Measurements from ENCODE around the gene TAS2R8. TPM values are rescaled to one million over a fixed set of nuclear protein-coding genes. Genes with fewer than 3 reads are reported as not detected.

The TAS2R8 gene
- total RNA-seq, 1 donor from 2014 or later = not detected

DNA sequence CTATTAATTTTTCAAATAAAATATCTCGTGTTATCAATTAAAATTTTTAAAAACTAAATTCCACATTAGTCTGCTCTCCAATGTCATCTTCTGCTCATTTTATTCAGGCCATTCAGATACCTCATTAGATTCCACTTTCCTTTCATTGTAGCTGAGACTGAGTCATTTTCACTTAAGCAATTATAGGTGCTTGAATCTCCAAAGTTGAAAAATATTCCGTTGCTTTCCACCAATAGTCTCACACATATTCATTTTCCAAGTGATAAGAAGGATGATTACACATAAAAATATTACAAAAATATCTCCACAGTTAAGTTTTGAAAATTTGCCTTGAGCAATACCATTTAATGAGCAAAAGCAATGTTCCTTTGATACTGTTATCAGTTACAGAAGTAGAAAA, 47.4 kb downstream of the TAS2R8 start:
- no peak for DNase-seq (ENCODE audit: low read depth)
- TF ChIP-seq CTCF (conservative IDR thresholded peaks at IDR 0.05; ENCODE audit: low read depth, low read length) = no peak
- no peak overlapping the region for H3K4me3 ChIP-seq (ENCODE audit: low read depth, low read length)

DNA sequence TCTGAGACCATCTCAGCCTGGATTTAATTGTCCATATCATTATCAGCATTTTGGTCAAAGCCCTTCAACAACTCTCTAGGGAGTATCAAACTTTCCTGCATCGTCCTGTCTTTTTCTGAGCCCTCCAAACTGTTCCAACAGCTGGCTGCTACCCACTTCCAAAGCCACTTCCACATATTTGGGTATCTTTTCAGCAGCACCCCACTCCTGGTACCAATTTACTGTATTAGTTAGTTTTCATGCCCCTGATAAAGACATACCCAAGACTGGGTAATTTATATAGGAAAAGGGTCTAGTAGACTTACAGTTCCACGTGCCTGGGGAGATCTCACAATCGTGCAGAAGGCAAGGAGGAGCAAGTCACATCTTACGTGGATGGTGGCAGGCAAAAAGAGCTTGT, 50.9 kb downstream of the TAS2R8 start:
- no peak for TF ChIP-seq CTCF (conservative IDR thresholded peaks at IDR 0.05; ENCODE audit: low read depth, low read length)
- no peak for DNase-seq (ENCODE audit: low read depth)
- no peak overlapping the region for H3K4me3 ChIP-seq (ENCODE audit: low read depth, low read length)

Other genes with a start within 250 kb of the TAS2R8 start
- gene MAGOHB, start 193.7 kb downstream of the TAS2R8 start, total RNA-seq = 30.8 and 35.8 TPM in 2 replicates
- 2.5 and 4.6 TPM in 2 replicates for gene STYK1, start 133.2 kb downstream of the TAS2R8 start, total RNA-seq
- 202 and 245 TPM in 2 replicates for gene YBX3, start 84.0 kb downstream of the TAS2R8 start, total RNA-seq
- not detected in 2 replicates for gene TAS2R7, start 4.7 kb downstream of the TAS2R8 start, total RNA-seq
- gene TAS2R9, start 2.9 kb upstream of the TAS2R8 start, total RNA-seq = not detected in 2 replicates
- gene TAS2R10, start 19.1 kb upstream of the TAS2R8 start, total RNA-seq = 0.14 TPM in 1 of 2 replicates, not detected in the other
- 0.29 and 1.2 TPM in 2 replicates for gene PRR4, start 42.2 kb upstream of the TAS2R8 start, total RNA-seq
- gene PRH1, start 77.0 kb upstream of the TAS2R8 start, total RNA-seq = 4.3 and 9.1 TPM in 2 replicates
- gene TAS2R13, start 102.3 kb upstream of the TAS2R8 start, total RNA-seq = 0.29 and 1.6 TPM in 2 replicates
- not detected in 2 replicates for gene PRH2, start 122.0 kb upstream of the TAS2R8 start, total RNA-seq
- 0.06 and 0.72 TPM in 2 replicates for gene TAS2R14, start 132.0 kb upstream of the TAS2R8 start, total RNA-seq
- not detected in 2 replicates for gene TAS2R50, start 179.6 kb upstream of the TAS2R8 start, total RNA-seq
- 0.36 and 0.58 TPM in 2 replicates for gene TAS2R20, start 191.0 kb upstream of the TAS2R8 start, total RNA-seq
- gene TAS2R19, start 215.3 kb upstream of the TAS2R8 start, total RNA-seq = not detected in 2 replicates
- 0.65 TPM in 1 of 2 replicates, not detected in the other for gene TAS2R31, start 224.1 kb upstream of the TAS2R8 start, total RNA-seq